ENCODE data around the gene SLC25A4.
"Not testable (repeated sequence)": the region's sequence is repeated elsewhere in the genome, so short reads cannot be mapped to it uniquely, and the experiment has no call there.

Gene SLC25A4

DNA sequence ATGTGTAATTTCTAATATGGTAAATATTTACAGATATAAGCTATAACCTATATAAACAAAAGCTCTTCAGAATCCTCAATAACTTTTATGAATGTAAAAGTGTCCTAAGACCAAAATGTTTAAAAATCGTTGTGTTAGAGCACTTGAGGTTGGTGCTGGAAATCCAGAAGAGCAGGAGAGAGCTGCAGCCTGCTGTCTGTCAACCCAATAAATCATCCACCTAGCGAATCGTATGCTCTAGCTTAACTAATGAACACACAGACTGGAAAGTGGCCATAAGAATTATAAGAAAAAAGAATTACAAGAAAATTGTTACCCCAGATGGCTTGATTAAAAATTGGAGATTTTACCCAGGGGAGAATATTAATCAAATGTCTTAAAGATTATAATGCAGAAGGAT is 43.7 kb downstream of the SLC25A4 start:
- DNase-seq: no peak

DNA sequence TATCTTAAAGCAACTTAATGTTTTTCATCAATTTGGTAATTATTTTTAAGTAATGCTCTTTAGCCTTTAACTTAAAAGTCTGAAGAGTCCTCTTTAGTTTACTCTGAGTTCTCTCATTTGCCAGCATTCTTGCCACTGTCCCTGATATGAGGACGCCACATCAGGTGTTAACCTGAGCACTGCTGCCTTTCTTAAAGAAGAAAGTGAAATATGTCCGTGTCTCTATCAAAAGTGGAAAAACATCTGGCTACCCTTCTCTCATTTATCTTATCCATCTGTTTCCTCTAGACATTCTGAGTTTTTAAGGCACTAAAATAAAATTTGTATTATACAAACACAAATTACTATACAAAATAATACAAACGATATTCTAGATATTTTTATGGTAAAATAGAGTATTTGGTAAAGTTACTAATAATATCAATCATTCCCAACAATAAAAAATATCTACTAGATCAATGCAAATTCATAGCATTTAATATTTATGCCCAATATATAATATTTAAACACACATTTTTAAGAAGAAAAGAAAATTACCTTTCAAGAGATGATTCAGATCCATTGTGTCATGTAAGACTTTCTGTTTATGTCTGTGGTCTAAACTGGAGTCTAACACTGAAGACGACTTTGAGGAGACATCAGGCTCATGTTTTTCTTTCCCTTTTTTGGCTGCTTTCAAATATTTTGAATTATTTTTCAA is 46.7 kb downstream of the SLC25A4 start:
- DNase-seq: no peak

DNA sequence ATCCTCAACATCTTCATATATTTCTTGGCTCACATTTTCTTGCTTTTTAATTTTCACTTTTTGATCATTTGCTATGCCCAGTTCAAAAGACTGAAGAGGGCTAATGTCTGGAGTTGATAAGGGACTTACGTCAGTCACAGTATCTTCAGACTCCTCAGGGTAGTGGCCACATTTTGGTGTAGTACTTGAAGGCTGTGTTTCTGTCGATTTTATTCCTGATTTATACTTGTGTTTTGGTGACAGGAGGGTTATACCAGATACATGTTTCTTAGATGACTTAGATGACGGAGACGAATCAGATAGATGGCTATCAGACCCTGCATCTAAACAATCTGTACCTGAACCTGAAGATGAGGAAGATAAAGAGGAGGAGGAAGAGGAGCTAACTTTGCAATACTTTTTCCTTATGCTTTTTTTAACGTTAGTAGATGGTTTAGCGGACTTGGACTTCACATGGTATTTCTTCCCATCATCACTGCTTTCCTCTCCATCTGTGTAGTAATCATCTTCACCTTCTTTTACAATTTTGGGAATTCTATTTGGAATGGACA is 47.3 kb downstream of the SLC25A4 start:
- DNase-seq: no peak

DNA sequence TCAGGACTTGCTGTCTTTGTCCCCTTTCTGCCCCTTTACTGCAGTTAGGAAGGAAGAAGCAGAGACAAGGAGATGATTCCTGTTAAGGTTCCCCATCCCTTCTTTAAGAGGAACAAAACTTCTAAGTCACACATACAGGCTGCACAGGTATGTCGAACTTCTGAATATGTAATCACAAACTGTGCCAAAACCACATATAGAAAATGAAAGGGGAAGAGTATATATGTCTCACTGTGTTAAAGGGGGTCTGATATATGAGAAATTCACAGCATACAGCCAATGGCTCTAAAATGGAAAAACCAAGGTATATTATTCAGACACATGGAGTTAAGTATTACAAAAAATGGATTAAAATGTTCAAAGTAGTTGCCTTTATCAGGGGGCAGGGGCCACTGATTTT is 49.0 kb downstream of the SLC25A4 start:
- no peak for DNase-seq

DNA sequence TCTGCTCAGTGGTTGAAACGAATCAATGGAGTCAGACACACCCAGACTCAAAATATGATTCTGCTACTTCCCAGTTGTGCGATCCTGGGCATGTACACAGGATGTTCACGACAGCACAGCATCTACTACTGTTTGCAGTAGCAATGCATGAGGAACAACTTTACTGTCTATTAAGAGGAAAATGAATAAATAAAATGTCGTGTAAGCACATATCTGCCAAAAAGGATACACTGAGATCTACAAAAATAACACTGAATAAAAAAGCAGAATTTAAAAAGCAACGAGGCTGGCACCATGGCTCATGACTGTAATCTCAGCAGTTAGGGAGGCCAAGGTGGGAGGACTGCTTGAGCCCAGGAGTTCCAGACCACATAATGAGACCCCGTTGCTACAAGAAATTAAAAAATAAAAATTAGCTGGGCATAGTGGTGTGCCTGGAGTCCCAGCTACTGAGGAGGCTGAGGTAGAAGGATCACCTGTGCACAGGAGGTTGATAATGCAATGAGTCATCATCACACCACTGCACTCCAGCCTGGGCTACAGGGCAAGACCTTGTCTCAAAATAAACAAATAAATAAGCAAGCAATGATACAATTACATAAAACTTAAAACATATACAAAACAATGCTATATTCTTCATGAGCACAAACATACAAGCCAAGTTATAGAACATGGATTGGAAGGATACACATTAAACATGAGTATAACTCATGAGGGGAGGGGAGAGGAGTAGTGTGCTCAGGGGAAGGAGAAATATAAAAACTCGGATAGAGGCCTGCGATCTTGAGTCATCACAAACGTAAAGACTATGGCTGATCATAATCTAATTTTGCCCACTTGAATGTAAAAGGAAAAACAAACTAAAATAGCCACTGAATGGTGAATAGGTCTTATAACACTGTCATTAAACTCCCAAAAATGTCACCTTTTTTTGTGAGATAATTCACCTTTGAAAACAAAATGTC is 52.1 kb downstream of the SLC25A4 start:
- no peak for DNase-seq

DNA sequence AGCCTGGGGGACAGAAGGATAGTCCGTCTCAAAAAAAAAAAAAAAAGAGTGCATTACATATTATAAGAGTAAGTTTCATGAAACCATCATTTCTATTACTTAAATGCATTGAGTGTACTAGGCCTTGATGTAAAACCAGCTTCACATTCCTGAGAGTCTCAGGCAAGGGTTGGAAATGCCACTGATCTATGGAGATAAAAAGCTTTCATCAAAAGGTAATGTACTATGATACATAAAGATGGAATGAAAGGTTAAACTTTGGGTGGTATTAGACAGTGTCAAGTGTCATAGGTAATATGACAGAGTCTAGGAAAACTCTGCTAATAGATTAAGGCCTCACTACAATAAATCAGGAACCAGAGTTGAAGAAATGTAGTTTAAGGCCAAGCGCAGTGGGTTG is 53.4 kb downstream of the SLC25A4 start:
- no peak for DNase-seq

DNA sequence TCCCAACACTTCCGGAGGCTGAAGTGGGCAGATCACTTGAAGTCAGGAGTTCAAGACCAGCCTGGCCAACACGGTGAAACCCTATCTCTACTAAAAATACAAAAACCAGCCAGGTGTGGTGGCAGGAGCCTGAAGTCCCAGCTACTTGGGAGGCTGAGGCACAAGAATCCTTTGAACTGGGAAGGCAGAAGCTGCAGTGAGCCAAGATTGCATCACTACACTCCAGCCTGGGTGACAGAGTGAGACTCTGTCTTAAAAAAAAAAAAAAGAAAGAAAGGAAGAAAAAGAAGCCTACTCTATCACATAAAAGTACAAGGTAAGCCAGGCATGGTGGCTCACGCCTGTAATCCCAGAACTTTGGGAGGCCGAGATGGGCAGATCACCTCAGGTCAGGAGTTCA is 55.1 kb downstream of the SLC25A4 start:
- DNase-seq: not testable (repeated sequence)
